ENCODE measurements around the gene IQGAP2.

IQGAP2 gene

GRCh38 chr5:76470976-76471375 is 67.9 kb downstream of the IQGAP2 start:
- Histone ChIP-seq H3K79me2 (ENCODE audit: control insufficient read depth, low read length) (peaks cover 9% of the 10 kb centered on the region; the same call in 1 of the 2 replicates), H3K4me2 (ENCODE audit: low read length) (no peak overlapping the region), H3K9me2 (replicated peaks; ENCODE audit: control insufficient read depth, low read length) (no peaks in the 10 kb centered on the region), H3K4me1 (ENCODE audit: control insufficient read depth, low read length) (peaks cover 12% of the 10 kb centered on the region; the same call in 1 of the 2 replicates), H3K4me3 (ENCODE audit: low read length) (no peak overlapping the region), H3K36me3 (ENCODE audit: control insufficient read depth, low read length) (no peaks in the 10 kb centered on the region), H3K27ac (ENCODE audit: low read depth, low read length) (no peak overlapping the region), H3K9me3 (ENCODE audit: control insufficient read depth, insufficient read depth, low read length) (no peaks in the 10 kb centered on the region), H3F3A (ENCODE audit: control insufficient read depth, insufficient read depth) (no peaks in the 10 kb centered on the region), H3K27me3 (ENCODE audit: control insufficient read depth, low read length) (no peaks in the 10 kb centered on the region), H4K20me1 (ENCODE audit: control insufficient read depth, insufficient read depth, low read depth, low read length) (no peaks in the 10 kb centered on the region)
- TF ChIP-seq CTCF (IDR thresholded peaks at IDR 0.05; ENCODE audit: low read depth, low read length, poor library complexity, severe bottlenecking): no peak
- TF ChIP-seq EZH2phosphoT487 (IDR thresholded peaks at IDR 0.05; ENCODE audit: borderline replicate concordance, low read length): no peak

GRCh38 chr5:76471406-76471805 is 68.3 kb downstream of the IQGAP2 start:
- Histone ChIP-seq H3K9me2 (replicated peaks; ENCODE audit: control insufficient read depth, low read length) (no peaks in the 10 kb centered on the region), H4K20me1 (ENCODE audit: control insufficient read depth, insufficient read depth, low read depth, low read length) (no peaks in the 10 kb centered on the region), H3K4me3 (ENCODE audit: low read length) (no peak overlapping the region), H3F3A (ENCODE audit: control insufficient read depth, insufficient read depth) (no peaks in the 10 kb centered on the region), H3K4me2 (ENCODE audit: low read length) (no peak overlapping the region), H3K36me3 (ENCODE audit: control insufficient read depth, low read length) (no peaks in the 10 kb centered on the region), H3K9me3 (ENCODE audit: control insufficient read depth, insufficient read depth, low read length) (no peaks in the 10 kb centered on the region), H3K27ac (ENCODE audit: low read depth, low read length) (no peak overlapping the region), H3K79me2 (ENCODE audit: control insufficient read depth, low read length) (peaks cover 9% of the 10 kb centered on the region; the same call in 1 of the 2 replicates), H3K27me3 (ENCODE audit: control insufficient read depth, low read length) (no peaks in the 10 kb centered on the region), H3K4me1 (ENCODE audit: control insufficient read depth, low read length) (peaks cover 12% of the 10 kb centered on the region; the same call in 1 of the 2 replicates)
- TF ChIP-seq EZH2phosphoT487 (IDR thresholded peaks at IDR 0.05; ENCODE audit: borderline replicate concordance, low read length) (no peak), CTCF (IDR thresholded peaks at IDR 0.05; ENCODE audit: low read depth, low read length, poor library complexity, severe bottlenecking) (no peak)

- peaks cover 12% of the 10 kb centered on the region; the same call in 1 of the 2 replicates for H3K4me1 ChIP-seq (ENCODE audit: control insufficient read depth, low read length)
- peaks cover 9% of the 10 kb centered on the region; the same call in 1 of the 2 replicates for H3K79me2 ChIP-seq (ENCODE audit: control insufficient read depth, low read length)
- H4K20me1 ChIP-seq (ENCODE audit: control insufficient read depth, insufficient read depth, low read depth, low read length): no peaks in the 10 kb centered on the region
- no peaks in the 10 kb centered on the region for H3K9me3 ChIP-seq (ENCODE audit: control insufficient read depth, insufficient read depth, low read length)
- no peaks in the 10 kb centered on the region for H3F3A ChIP-seq (ENCODE audit: control insufficient read depth, insufficient read depth)
- H3K27me3 ChIP-seq (ENCODE audit: control insufficient read depth, low read length): no peaks in the 10 kb centered on the region
- no peak overlapping the region for H3K4me3 ChIP-seq (ENCODE audit: low read length)
- no peak overlapping the region for H3K4me2 ChIP-seq (ENCODE audit: low read length)
- no peaks in the 10 kb centered on the region for H3K9me2 ChIP-seq (replicated peaks; ENCODE audit: control insufficient read depth, low read length)
- no peak for TF ChIP-seq CTCF (IDR thresholded peaks at IDR 0.05; ENCODE audit: low read depth, low read length, poor library complexity, severe bottlenecking)
- no peak for TF ChIP-seq EZH2phosphoT487 (IDR thresholded peaks at IDR 0.05; ENCODE audit: borderline replicate concordance, low read length)
- no peak overlapping the region for H3K27ac ChIP-seq (ENCODE audit: low read depth, low read length)
- H3K36me3 ChIP-seq (ENCODE audit: control insufficient read depth, low read length): no peaks in the 10 kb centered on the region
Measured at GRCh38 chr5:76471987-76472334, 68.9 kb downstream of the IQGAP2 start.

Data from DOHH2 (cell line).